ENCODE data around the gene USPL1.
"Not testable (repeated sequence)": the region's sequence is repeated elsewhere in the genome, so short reads cannot be mapped to it uniquely, and the experiment has no call there.

Gene USPL1

DNA sequence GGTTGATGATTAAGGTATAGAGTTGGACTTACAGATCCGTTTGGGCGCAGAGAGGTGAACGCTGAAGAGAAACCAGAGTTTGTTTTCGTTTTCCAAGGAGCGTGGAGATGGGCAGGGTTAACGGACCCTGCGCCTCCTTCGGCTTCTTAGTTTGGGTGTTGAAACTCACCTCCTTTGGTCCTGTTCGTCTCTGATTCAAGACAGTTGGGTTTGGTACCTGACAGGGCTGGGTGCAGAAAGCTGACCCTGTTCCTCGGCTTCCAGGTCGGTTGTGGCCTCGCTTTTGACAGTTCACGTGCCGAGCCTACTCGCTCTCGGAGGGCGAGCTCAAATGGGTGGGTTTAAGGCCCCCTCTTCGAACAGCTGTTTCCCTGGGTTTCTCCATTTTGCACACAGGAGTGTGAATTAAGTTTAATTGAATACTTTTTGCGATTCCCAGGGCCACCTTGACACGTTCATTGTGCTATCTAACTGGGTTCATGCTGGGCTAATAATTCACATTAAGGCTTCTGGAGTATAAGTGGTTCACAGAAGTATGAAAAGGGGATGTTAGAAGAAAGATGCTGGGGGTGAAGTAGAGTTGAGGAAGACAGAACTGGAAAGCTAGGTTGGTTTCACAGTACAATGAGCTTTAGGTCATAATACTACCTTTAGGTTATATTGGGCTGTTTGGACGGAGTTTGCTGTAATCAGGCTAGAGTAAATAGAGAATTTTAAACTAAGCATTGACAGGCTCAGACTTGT lies 638 bp downstream of the USPL1 start:
- DNase-seq, result no peak

DNA sequence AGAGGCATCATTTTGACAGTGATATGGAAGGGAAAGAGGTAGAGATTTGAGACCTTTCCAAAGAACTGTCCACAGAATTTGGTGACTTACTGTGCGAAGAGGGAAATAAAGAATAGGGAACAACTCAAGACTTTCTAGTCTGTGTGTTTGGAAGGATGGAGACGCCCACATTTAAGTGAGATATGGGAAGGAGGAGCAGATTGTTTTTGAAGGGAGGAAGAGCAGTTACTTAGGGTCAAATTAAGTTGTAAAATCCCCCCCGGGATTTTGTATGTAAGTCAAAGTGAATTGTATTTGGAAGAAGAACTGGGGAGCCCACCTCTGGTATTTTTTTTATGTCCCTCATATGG lies 1.2 kb downstream of the USPL1 start:
- DNase-seq, result no peak

DNA sequence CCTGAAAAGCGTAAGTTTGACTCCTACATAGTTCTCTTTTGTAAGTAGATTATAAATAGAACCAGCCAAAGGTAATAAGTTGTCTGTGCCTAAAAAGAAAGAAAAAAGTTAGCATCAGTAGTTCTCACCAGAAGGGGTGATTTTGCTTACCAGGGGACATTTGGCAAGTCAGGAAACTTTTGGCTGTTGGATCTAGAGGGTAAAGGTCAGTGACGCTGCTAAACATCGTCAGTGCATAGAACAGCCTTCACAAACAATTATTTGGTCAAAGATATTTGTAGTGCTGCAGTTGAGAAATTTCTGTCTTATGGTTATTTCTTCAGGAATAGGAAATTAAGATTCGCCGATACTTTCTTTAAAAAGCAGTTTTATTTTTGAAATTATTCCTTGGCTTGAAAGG lies 2.0 kb downstream of the USPL1 start:
- DNase-seq, result no peak

DNA sequence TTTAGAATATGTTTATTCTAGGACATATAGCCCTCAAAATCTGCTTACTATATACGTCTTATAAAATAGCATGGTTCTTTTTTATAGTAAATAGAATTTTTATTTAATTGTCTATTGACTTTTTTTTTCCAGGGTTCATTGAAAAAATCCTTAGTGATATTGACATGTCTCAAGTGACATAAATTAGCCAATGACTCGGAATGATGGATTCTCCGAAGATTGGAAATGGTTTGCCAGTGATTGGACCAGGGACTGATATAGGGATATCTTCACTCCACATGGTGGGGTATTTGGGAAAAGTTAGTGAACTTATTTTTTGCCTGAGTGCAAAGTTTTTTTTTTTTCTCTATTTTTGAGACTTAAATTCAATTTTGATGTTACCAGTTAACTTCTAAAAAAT lies 3.2 kb downstream of the USPL1 start:
- no peak for DNase-seq

DNA sequence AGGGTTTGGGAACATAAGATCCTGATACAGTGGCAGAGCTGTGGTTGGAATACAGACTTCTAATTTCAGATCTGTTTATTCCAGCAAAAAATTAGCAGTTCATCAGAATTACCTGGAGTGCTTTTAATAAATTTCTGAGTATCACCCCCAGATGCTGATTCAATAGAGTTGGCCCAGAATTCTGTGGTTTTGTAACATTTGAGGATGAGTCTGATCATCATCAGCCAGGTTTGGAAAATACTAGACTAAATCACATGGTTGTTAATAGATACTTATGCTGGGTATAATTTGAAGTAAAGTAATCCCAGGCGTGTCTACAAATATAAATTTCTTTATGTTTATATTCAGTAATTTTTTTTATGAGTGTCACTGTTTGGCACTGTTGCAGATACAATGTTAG lies 4.8 kb downstream of the USPL1 start:
- no peak for DNase-seq

DNA sequence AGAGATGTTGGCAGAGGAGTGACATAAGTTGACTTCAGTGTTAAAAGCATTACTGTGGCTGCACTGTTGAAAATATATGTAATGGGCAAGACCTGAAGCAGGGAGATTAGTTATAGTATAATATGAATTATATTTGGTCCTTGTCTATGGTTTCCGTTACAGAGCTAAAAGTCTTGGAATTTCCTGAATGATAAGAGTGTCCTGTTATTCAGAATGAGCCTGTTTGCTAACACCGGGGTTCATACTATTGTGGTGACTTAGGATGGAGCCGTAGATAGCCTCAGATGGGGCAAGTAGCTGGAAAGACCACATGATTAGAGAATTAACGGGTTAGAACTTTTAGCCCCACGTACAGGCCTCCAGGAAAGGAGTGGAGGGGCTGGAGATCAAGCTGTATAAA lies 5.7 kb downstream of the USPL1 start:
- DNase-seq, result peak; percentile 27

DNA sequence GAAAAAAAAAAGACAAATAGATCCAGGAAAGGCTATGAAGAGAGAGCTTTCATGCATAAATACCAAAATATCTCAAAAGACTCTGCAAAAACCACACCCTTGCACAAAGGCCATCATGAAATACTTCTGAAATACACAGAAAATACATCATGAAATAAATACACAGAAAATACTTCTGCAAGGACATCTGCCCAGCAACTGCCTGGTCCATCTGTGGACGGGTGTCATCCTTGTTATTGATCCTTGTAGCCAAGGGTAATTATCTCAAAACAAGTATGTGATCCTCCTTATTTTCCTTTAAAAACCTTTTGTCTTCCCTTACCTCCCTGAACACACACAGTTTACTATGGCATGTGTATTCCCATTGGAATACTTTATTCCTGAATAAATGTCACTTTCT lies 6.9 kb downstream of the USPL1 start:
- no peak for DNase-seq

DNA sequence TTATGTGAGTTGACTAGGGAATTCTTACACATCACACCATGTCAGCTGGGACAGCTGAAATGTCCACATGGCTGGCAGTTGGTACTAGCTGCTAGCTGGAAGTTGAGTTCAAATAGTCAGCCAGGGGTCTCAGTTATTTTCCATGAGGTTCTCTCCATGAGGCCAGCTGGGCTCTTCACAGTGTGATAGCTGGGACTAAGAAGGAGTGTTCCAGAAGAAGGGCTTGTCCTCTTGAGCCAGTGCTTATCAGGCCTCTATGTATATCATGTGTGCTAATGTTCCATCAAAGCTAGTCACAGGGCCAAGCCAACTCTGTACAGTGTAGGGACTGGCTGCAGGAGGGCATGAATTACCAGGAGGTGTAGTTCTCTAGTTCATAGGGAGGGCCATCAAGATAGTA lies 11.8 kb downstream of the USPL1 start:
- DNase-seq, result no peak

DNA sequence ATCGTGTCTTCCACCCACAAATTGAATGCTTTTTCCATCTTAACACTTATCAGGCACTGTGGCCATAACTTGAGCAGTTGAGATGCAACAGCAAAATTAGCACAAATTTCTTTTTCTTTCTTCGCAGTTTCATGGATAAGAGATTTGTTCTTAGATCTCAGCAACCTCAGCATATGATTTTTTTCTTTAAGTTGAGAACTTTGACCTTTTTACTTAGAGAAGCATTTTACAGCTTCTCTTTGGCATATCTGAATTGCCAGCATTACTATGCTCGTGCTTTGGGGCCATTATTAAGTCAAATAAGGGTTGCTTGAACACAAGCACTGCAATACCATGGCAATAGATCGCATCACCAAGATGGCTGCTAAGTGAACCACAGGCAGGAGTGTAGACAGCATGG lies 16.1 kb downstream of the USPL1 start:
- no peak for DNase-seq

DNA sequence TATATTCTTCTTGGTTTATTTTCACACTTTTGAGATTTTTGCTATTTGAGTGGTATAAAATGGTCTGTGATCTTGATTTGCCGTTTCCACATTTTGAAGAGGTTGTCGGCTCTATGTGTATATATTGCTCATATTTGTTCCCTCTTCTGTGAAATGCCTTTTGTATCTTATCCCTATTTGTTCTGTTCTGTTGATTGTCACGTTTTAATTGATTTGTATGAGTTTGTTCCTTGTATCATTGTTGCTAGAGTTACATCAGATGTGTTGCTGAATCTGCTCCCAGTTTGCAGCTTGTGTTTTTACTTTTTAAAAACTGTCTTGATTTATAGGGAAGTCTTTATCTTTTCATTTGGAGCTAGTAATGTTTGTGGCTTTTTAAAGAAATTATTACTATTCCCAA lies 17.1 kb downstream of the USPL1 start:
- no peak for DNase-seq

DNA sequence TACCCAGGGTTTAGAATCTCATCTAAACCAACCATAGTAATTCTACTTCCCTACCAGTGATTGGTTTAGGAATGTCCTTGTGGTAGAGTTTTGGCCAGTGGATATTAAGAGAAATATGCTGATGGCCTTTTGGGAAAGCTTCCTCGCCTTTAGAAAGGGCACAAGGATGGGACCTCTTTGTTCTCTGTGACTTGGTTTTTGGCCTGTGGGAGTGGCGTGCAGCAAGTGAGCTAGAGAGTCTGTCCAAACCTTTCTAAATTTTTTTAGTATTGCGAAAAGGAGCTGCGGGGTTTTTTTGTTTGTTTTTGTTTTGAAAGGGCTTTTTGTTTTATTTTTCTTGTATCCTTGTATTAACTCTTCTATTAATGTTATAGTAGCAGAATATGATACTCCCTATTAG lies 20.6 kb downstream of the USPL1 start:
- DNase-seq, result no peak

DNA sequence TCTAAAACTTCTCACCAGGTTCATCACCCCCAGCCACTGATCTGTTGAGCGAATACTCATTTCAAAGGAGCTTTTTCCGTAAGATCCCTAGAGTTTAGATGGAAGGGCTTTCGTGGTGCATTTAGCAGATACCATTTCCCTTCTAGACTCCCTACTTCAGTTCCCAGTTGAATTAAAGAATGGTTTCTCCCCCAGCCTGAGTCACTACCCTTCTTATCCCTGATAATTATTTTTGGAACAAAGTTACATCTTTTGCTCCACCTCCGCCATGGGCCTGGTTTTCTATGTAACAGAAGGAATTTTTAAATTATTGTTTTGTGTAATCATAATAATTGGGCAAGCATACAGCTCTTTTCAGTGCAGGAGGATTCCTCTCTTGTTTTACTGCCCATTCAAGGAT lies 22.0 kb downstream of the USPL1 start:
- no peak for DNase-seq

DNA sequence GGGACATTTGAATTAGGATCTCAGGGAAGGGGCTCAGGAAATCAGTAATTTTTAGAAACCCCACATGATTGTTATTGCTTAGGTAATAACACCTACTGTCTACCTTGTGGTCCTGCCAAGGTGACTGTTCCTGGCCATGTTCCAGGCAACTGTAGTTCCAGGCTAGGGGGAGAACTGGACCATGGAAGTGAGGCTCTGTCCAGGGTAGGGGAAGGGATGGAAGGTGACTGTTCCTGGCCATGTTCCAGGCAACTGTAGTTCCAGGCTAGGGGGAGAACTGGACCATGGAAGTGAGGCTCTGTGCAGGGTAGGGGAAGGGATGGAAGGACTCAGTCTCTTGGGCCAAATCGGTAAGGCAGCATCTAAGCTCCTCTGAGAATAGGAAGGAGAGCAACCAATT lies 23.5 kb downstream of the USPL1 start:
- not testable (repeated sequence) for DNase-seq

DNA sequence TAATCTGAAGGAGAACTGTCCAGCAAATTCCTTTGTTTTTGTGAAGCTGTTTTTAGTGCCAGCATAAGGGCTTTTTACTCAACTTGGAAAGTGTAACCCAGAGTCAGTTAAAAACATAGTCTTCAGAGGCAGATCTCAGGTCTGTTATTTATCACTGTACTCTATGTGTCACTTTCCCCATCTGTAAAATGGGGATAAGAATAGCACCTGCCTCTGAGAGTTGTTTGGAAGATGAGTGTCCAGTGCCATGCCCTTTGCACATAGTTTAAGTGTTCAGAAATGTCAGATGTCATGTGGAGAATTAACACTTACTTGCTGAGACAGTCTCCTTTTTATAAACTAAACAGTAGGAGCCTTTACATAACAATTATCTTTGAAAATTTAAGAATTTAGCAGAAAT lies 27.9 kb downstream of the USPL1 start:
- DNase-seq, result no peak

DNA sequence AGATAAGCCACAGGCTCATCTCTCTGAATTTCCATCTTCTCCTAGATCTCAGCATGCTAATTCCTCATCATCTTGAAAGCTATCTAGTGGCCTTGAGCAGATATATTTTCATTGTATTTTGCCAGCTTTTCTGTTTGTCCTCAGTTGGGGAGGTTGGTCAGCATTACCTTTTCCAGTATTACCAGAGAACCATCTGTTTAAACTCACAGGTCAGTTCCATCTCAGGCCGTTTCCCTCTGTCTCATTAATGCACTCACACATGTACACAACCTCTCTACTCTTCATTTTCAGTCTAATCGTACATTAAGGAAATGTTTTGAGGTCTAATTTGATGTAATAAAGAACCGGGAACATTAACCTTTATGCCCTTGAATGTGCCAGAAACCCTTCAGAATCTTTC lies 29.7 kb downstream of the USPL1 start:
- DNase-seq, result no peak

DNA sequence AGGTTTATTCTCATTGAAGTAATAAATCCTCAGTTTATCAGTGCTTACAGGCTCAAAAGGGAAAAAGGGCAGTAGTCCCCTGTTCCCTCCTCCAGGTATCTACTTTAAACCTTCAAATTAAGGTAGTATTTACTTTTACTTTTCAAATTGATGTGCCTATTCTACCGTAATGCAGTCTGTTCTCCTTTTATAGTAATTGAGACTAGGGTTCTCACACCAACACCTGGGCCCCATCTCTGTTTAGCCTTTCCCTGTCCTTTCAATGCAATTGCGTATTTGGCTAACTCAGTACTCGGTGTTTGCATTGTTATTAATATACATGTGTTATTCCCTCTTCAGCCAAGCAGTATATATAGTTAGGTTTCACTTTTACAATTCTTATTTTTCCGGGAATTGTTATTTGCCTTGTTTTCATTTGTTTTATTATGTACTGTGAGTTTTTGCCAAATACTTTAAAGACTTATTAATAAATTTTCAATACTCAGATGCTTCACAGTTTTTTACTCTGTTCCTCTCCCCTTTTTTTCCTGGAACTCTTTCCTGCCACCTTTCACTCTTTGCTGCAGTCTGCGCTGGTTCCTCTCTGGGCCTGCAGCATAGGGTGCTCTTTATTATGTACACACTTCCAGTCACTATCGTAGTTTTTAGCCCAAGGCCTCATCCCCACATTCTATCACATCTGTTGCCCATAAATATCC lies 30.3 kb downstream of the USPL1 start:
- DNase-seq, result no peak

DNA sequence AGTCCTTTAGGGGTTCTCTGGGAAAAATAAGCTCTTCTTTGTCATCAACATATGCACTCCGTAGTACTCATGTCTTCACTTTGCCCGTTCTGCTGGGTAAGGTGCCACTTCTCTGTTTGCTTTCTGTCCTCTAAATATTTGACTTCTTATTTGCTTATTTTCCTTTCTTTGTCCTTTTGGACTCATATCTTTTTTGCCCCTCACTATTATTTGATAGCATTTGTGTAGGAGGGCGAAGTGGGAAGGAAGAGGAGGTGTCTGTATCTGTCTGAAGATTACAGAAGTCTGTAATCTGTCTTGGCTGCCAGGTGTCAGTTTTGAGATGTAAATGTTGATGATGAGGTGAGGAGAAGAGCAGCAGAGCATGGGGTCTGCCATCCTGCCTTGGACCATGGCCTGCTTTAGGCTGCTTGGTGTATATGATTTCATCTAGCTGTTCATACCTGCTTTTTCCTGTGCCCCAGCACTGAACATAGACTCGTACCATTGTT lies 30.8 kb downstream of the USPL1 start:
- no peak for DNase-seq

DNA sequence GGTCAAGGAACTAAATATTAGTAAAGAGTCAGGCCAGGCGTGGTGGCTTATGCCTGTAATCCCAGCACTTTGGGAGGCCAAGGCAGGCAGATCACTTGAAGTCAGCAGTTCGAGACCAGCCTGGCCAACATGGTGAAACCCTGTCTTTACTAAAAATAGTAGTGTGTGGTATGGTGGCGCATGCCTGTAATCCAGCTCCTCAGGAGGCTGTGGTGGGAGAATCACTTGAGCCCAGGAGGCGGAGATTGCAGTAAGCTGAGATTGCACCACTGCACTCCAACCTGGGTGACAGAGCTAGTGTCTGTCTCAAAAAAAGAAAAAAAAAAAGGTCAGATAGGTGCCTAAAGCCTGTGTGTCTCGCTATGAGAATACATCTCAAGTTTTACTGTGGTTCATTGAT lies 33.9 kb downstream of the USPL1 start:
- DNase-seq, result not testable (repeated sequence)

DNA sequence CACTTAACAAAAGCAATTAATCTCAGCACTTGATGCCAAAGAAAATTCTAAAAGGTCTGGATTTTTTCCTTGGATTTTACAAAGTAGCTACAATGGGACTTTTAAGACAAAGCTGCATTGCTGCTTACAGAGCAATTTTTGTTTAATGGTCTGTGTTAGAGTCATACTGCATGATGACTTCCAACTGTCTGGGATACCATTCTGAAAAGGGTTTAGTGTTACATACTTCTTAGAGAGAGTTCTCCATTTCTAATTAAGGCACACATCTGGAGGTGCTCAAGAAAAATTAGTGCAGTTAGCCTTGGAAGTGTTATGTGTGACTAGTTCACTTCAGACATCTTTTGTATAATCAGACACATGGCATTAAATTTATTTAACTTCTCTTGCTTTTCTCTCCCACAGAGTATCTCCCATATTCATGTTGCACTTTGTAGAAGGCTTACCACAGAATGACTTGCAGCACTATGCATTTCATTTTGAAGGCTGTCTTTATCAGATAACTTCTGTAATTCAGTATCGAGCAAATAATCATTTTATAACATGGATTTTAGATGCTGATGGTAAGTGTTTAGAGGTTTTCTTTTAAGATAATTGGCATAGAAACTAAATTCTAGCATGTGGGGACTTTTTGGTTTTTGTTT lies 35.1 kb downstream of the USPL1 start:
- no peak for DNase-seq

DNA sequence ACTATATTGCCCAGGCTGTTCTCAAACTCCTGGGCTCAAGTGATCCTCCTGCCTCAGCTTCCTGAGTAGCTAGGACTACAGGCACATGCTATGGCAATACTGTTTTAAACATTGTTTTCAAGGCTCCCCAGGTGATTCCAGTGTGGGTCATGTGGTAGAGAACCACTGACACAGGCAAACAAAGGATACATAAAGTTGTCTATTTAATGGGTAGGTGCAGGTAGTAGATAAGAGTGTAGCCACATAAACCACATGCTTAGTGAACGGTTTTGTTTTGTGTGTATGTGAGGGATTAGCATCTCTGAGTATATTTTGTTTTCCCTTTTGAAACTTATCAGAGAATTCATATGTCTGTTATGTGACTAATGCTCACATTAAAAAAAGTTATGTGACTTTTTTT lies 36.7 kb downstream of the USPL1 start:
- no peak for DNase-seq

DNA sequence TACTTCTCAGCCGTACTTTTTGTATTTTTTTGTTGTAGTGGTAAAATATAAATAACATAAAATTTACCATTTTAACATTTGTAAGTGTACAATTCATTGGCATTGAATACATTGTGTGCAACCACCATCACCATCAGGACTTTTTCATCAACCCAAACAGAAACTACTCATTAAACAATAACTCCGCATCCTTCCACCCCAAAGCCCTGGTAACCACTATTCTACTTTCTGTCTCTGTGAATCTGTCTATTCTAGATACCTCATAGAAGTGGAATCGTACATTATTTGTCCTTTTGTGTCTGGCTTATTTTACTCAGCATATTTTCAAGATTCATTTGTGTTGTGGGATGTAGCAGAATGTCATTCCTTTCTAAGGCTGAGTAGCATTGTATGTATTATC lies 38.5 kb downstream of the USPL1 start:
- DNase-seq, result no peak

DNA sequence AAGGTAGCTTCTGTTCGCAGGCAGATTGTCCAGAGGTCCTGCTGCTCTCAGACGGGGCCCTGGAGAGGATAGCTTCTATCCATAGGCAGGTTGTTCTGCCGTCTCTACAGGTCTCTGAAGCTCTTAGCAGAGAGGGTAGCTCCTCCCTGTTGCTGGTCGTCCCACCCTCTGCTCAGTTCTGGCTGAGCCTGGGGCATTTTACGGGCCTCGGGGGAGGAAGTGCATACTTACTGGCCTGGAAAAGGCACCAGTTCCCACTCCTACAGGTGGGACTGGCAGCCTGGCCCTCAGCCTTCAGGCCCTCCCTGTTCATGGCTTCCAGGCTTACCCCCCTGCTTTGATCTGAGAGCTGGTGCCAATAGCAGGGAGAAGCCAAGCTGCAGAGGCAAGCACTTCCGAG lies 42.3 kb downstream of the USPL1 start:
- peak; percentile 44 for DNase-seq

DNA sequence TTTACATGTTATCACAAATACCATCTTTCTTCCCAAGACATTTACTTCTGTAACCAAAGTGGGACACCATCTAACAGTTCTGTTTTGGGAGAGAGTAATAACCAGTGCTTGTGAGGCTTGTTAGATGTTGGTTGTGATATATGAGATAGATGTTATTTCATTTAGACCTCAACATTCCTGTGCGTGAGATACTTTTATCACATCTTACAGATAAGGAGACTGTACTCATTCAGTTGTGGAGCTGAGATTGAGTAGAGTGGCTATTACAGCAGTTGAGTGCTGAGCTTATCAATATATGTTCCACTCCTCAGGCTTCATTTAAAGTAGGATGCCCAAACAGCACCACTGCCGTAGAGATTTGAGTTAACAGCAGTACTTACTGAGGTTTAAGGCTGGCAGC lies 43.1 kb downstream of the USPL1 start:
- no peak for DNase-seq

DNA sequence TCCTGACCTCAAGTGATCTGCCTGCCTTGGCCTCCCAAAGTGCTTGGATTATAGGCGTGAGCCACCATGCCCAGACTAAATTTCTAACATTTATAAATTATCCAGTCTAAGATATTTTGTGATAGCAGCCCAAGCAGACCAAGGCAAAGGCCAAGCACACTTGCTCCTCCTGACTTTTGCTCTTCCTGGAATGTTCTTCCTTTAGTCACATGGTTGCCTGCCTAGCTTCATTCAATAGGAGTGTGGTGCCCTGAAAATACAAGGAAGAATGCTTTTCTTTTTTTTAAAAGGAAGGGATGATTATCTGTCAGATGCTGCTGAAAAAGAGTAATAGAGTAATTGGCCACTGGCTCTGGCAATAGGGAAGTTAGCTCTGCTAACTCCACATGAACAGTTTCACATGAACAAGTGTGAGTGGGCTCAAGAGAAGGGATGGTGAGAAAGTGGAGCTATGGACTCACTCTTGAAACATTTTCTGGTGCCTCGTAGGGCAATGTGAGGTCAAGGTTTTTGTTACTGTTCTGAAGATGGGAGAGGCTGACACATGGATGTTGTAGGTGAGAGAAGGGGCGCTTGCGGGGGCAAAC lies 47.1 kb downstream of the USPL1 start:
- no peak for DNase-seq

Measured in NCI-H226 (cell line).